Panc1 (cell line): ENCODE results near the gene SIGMAR1.

Experiments used
- CTCF ChIP-seq: fragments of 450-650 bp; IDR thresholded peaks from 2 replicates; pipeline ENCODE4 v1.5.1; 2017; ENCODE audit warnings: mild to moderate bottlenecking
- POLR2AphosphoS5 ChIP-seq: IDR thresholded peaks from 2 replicates; pipeline ENCODE4 v1.6.1; 2012; ENCODE audit warnings: mild to moderate bottlenecking, low read depth, low read length, moderate library complexity
- SIN3A ChIP-seq: IDR thresholded peaks from 2 replicates; pipeline ENCODE4 v1.6.1; 2012; ENCODE audit warnings: low read depth, mild to moderate bottlenecking, low read length, moderate library complexity, borderline replicate concordance; ENCODE audit not compliant: insufficient read depth
- TCF7L2 ChIP-seq: IDR thresholded peaks from 2 replicates; pipeline ENCODE4 v1.6.1; 2011; ENCODE audit warnings: mild to moderate bottlenecking, low read depth, low read length, inconsistent platforms

- TF ChIP-seq SIN3A (no peak), POLR2AphosphoS5 (no peak), CTCF (no peak), TCF7L2 (no peak)
Observed at GRCh38 chr9:34650816-34651215, 13.2 kb upstream of the SIGMAR1 start.
